Measurements from ENCODE around the gene SLC51A. TPM values are rescaled to one million over a fixed set of nuclear protein-coding genes. Genes with fewer than 3 reads are reported as not detected.

SLC51A gene
- total and polyA plus RNA-seq, 8 donors, result 1.2 to 10.4 (median 7.9) TPM; not detected in 1

GRCh38 chr3:196174652-196175051, 41.7 kb upstream of the SLC51A start:
- no peak for TF ChIP-seq CTCF (IDR thresholded peaks at IDR 0.05)
- Histone ChIP-seq H3K4me3 (no peak overlapping the region), H3K27me3 (no peaks in the 10 kb centered on the region), H3K4me1 (peaks cover 0 to 24% of the 10 kb centered on the region in 2 donors), H3K9me3 (no peaks in the 10 kb centered on the region), H3K36me3 (no peaks in the 10 kb centered on the region), H3K27ac (no peak overlapping the region)
- intact Hi-C loops (cut with DNase I), result no loop called here
- ATAC-seq, result no peak
- peak in 1 of 4 donors; percentile 4 for DNase-seq

- peaks cover 0 to 27% of the 10 kb centered on the region in 2 donors for H3K4me1 ChIP-seq
- no peaks in the 10 kb centered on the region for H3K27me3 ChIP-seq
- no peak for TF ChIP-seq CTCF (IDR thresholded peaks at IDR 0.05)
- H3K9me3 ChIP-seq, result no peaks in the 10 kb centered on the region
- ATAC-seq, result no peak
- peak in 1 of 4 donors; percentile 61 for DNase-seq
- H3K4me3 ChIP-seq, result no peak overlapping the region
- intact Hi-C loops (cut with DNase I), result no loop called here
- H3K27ac ChIP-seq, result no peak overlapping the region
- H3K36me3 ChIP-seq, result no peaks in the 10 kb centered on the region
Measured at GRCh38 chr3:196175116-196175625, 41.2 kb upstream of the SLC51A start.

- intact Hi-C loops (cut with DNase I), result no loop called here
- no peak for TF ChIP-seq CTCF (IDR thresholded peaks at IDR 0.05)
- Histone ChIP-seq H3K4me1 (peaks cover 0 to 28% of the 10 kb centered on the region in 2 donors), H3K36me3 (no peaks in the 10 kb centered on the region), H3K4me3 (no peak overlapping the region), H3K9me3 (no peaks in the 10 kb centered on the region), H3K27me3 (no peaks in the 10 kb centered on the region), H3K27ac (no peak overlapping the region)
- peak; percentile 20 for ATAC-seq
- DNase-seq, result peak in 1 of 4 donors; percentile 61
Measured at GRCh38 chr3:196175722-196176121, 40.6 kb upstream of the SLC51A start.

GRCh38 chr3:196177567-196177966, 38.8 kb upstream of the SLC51A start:
- H3K27me3 ChIP-seq, result no peaks in the 10 kb centered on the region
- no peaks in the 10 kb centered on the region for H3K9me3 ChIP-seq
- peak in 1 of 4 donors; percentile 54 for DNase-seq
- intact Hi-C loops (cut with DNase I), result no loop called here
- no peak overlapping the region for H3K27ac ChIP-seq
- no peak for ATAC-seq
- no peaks in the 10 kb centered on the region for H3K36me3 ChIP-seq
- TF ChIP-seq CTCF (IDR thresholded peaks at IDR 0.05), result no peak
- H3K4me1 ChIP-seq, result peaks cover 0 to 21% of the 10 kb centered on the region in 2 donors
- no peak overlapping the region for H3K4me3 ChIP-seq

GRCh38 chr3:196177967-196178366, 38.4 kb upstream of the SLC51A start:
- intact Hi-C loops (cut with DNase I), result no loop called here
- peak; percentile 42 for ATAC-seq
- peak in 1 of 4 donors; percentile 10 for DNase-seq
- Histone ChIP-seq H3K36me3 (no peaks in the 10 kb centered on the region), H3K27ac (no peak overlapping the region), H3K4me3 (no peak overlapping the region), H3K4me1 (peaks cover 0 to 21% of the 10 kb centered on the region in 2 donors), H3K27me3 (no peaks in the 10 kb centered on the region), H3K9me3 (no peaks in the 10 kb centered on the region)
- TF ChIP-seq CTCF (IDR thresholded peaks at IDR 0.05), result no peak

All from left lung (tissue), 10 donors.